Measurements from ENCODE around the gene MPV17L2.

Gene MPV17L2

DNA sequence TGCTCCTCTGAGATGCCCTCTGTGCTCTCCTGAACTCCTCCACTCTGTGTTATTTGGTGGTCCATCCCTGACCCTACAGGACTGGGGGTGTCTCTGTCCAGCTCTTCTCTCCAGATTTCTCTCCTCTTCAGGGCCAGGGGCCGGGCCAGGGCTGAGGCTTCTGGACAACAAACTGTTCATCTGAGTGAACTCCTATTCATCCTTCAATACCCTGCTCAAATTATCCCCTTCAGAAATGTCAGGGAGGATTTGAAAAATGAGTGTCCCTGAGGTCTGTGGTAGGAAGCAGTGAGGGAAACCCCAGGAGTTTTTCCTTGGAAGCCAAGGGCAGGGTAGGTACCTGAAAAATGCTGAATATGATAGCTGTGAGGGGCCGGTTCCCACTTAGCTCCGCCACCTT lies 25.6 kb downstream of the MPV17L2 start:
- no peak for DNase-seq (ENCODE audit: low spot score)

DNA sequence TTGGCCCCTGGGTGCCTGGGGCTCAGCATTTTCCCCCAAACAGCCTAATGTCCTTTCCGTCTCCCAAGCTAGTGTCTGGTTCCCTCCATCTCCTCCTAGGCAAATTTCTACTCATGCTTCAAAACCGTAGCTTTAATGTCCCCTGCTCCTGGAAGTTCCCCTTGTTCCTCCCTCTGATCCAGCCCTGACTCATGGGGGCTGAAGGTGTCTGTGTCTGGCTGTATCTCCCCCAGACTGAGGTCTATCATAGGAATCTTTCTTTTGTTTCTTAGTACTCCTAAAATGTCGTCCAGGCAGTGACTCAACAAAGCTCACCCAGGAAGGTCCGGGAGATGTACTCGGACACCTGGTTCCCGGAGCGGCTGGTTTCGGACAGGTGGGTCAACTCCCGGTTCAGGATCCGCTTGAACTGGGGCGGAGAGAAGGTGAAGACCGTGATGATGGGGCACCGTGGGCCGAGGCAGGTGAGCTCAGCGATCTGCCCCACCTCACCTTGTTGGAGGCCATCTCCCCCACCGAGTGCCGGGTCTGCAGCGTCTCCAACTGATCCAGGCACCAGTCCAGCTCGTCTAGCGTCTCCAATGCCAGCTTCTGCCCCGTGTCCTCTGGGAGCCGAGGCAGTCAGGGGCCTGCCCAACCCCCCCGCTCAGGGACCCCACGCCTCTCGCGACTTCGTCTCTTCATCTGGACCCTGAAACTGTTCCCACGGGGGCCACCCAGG lies 27.1 kb downstream of the MPV17L2 start:
- no peak for DNase-seq (ENCODE audit: low spot score)

DNA sequence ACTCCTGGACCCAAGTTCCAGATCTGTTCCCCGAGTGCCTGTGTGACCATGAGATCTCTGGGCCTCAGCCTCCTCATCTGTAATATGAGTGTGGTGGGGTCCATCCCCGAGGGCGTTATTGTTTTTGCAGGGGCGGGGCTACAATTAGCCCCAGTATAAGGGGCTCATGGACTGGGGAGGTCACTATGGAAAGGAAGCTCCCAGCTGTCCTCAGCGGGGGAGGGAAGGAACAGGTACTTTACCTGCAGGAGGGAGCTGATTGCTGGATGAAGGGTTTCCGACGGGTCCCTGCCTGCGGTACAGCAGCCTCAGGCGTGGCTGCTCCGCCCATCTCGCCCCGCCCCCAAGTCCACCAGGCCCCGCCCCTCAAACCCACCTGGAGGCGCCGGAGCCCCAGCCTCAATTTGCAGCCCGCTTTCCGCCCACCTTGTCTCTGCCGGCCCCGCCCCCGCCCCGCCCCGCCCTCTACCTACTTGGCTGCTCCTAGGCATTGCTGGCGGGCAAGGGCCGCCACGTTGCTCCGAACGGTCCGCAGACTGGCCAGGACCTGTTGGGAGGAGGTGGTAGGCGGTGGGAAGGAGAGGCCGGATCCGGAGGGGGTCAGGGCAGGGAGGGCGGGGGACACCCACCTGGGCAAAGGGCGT lies 27.7 kb downstream of the MPV17L2 start:
- DNase-seq (ENCODE audit: low spot score): no peak

DNA sequence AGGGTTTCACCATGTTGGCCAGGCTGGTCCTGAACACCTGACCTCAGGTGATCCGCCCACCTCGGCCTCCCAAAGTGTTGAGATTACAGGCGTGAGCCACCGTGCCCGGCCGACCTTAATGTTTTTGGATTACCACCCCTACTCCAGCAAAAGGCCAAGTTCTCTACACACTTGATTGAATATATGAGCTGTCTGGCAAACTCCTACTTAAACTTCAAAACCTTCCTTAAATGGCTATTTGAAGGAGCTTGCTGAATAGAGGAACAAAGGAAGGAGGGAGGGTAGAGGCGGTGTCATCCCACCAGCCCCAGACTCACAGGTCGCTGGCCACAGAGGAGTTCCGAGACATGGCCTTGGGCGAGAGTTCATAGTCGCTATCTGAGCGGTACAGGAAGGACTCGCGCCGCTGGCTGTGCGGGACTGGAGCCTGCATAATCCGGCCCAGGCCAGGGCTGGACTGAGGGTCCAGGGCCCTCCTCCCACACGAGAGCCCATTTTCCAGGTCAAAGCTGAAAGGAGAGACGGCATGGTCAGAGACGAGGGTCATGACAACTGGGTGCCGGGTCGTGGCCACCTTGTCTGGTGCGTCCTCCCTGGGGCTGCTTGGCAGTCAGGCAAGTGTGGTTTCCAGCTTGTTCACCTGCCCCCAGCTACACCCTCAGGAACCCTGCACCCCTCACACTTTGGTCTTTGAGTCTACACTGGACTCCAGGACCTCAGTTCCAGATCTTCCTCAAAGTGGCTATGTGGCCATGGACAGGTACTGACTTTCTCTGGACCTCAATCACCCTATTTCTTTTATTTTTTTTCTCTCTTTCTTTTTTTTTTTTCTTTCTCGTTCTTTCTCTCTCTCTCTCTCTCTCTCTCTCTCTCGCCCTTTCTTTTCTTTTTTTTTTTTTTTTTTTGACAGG lies 29.1 kb downstream of the MPV17L2 start:
- DNase-seq (ENCODE audit: low spot score): no peak

DNA sequence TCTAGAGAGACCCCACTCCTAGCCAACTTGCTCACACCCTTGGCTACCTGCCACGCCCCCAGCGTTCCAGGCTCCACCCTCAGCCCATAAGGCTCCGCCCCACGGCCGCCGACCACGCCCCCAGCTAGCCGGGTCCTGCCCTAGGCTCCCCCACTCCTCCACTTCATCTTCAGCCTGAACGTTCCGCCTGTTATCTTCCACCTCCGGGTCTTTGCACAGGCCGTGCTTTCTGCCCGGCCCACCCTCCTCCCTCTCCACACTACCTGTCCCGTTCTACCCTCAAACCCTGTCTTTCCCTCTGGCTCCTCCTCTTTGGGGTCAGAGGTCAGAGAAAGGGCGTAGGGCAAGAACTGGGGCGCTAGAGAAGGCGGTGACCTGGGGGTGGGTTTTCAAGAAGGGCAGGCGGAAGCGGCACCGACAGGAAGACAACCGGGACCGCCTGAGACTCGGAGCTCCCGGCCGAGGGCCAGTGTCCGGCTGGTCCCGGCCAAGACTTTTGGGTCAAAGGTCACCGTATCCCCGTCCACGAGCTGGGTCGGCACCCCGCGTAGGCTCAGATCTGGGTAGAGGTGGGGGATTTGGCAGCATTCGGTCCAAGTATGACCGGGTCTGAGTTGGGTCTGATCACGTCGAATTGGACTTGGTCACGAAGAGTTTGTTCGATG lies 31.0 kb downstream of the MPV17L2 start:
- peak; percentile 80 for DNase-seq (ENCODE audit: low spot score)

DNA sequence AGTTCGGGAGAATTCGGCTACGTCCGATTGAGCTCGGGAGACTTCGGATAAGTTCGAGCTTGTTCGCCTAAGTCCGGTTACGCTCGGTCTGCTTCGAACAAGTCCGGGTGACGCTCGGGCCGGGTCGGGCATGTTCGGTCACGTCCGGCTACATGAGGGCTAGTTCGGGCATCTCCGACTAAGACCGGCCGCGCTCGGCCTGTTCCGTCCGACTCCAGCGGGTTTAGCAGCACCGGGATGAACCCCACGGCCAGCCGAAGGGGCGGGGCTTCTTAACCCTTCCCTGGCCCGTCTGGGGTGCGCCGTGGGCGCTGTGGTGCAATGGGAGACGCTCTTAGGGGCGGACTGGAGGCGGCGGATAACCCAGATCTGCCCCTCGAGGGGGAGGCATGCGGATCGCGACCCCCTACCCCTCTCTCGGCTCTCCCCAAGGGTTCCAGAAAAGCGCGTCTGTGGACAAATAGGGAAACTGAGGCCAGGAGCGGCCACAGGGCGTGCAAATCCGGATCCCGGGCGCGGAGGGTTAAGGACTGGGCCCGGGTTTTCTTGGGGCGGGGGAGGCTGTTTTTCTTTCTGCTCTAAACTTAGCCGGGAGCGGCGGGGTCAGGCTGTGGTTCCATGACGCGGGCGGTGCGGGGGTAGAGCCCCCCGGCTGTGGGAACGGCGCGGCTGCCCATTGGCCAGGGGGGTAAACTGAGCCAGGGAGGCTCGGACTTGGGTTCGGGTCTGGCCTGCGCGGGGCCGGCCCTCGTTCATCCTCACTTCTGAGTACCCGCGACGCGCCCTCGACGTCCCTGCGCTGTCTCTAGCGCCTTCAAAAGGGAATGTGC lies 31.7 kb downstream of the MPV17L2 start:
- peak; percentile 96 for DNase-seq (ENCODE audit: low spot score)

DNA sequence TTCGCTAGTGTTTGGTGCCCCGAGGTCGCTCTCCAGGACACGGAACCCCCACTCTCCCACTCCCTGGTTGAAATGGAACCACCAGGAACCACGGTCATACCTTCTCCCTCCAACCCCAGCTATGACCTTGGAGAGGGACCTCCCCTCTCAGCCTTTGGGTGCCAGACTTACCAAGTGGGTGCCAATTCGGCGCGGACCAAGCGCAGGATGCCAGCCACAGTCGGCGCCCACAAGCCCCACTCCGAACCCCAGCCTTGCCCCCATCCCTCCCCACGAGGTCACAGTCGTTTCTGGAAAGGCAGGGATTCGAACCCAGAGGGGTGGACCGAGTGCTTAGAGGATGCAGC lies 32.3 kb downstream of the MPV17L2 start:
- DNase-seq (ENCODE audit: low spot score): peak; percentile 14

DNA sequence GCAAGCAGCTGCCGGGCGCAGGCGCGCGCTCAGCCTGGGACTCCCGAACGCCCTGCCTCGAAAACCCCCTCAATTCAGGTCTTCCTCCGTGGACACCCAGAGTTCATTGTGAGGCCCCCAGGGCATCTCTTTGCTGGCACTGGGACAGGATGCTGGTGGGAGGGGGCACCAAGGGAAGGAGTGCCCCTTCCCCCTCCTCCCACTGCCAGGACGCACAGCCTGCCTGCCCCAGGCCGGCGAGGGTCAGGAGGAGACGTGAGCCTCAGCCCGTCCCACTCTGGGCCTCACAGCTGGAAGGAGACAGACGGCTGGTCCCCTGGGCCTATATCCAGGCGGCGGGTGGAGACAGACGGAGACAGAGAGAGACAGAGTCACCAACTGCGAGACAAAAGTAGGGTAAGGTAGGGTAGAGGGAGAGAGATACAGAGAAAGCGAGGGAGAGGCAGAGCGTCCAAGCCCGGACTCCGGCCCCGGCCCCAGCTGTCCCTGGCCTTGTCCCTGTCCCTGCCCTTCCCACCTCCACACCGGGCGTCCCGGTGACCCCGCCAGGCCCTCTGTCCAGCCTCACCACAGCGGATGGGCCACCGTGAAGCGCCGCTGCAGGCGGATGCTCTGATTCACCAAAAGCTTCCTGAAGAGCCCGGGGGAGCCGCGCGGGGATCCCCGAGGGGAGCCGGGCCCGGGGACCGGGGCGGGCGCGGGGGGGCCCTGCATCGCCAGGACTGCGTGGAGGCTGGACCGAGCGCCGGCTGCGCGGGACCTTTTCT lies 32.9 kb downstream of the MPV17L2 start, which contains the start of gene PDE4C:
Gene PDE4C (minus strand): TSS at position 737 of the 767 bp plus-strand sequence. CDS start 23 bp downstream, at position 714.
- DNase-seq (ENCODE audit: low spot score): peak; percentile 55

DNA sequence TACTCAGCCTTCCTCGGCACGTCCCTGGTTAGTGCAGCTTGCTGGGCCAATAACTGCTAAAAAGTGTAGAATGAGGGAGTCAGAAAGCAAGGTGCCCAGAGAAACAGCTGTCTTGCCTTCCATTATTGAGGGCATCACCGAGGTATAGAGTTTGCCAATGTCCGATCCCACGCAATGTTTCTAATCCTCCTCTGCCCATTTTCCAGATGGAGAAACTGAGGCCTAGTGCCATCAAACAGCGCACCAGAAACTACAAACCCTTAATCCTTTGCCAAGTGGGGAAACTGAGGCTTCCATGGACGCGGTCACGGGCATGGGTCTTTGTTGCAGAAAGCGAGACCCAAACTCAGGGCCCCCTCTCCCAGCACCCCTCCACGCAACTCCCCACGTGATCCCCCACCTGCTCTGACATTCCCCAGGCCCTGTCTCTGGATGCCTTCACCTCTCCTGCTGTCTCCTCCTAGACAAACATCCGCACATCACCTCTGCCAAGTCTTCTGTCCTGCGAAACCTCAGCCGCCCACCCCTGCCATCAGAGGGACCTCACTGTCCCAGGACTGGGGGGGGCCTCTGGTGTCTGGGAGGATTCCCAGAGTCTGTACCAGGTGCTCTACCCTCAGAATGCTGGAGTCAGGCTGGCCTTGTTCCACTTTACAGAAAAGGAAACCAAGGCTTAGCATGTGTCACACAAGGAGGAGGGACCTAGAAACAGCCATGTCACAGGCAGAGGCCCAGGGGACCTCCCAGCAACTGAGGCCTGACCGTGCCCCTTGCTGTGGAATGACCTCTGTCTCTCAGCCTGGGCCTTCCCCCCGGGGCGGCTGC lies 34.1 kb downstream of the MPV17L2 start:
- DNase-seq (ENCODE audit: low spot score): no peak

DNA sequence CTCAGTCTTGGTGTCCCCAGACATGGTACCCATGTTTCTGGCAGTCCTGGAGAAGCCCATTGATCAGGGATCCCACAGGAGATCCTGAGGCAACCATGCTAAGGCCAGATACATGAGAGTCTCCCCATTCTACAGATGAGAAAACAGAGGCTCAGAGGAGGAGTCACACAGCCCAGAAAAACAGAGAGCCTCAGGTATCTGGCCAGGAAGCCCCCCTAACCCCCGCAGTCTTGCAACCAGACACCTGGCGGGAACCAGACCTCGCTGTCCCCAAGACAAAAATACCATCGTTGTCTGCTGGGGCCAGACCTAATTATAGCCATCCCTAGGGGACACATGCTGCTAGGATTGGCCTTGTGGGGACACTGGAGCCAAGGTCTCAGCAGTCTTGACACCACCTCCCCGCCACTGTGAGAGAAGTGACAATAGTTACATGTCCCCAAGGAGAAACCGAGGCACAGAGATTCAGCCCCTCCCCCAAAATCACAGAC lies 34.8 kb downstream of the MPV17L2 start:
- DNase-seq (ENCODE audit: low spot score): no peak

DNA sequence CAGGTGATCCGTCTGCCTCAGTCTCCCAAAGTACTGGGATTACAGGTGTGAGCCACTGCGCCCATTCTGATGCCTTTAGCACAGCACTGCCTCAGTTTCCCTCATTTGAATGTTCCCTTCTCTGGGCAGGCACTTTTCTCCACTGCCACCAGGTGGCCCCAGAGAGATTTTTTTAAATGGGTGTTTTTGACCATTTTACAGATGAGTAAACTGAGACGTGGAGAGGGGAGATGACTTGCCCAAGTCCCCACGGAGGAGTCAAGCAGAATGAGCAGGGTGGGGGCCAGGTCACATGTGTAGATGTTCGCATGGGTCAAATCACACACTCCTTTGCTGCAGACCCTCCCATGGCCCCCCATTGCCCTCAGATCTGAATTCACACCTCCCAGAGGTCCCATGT lies 36.5 kb downstream of the MPV17L2 start:
- no peak for DNase-seq (ENCODE audit: low spot score)

DNA sequence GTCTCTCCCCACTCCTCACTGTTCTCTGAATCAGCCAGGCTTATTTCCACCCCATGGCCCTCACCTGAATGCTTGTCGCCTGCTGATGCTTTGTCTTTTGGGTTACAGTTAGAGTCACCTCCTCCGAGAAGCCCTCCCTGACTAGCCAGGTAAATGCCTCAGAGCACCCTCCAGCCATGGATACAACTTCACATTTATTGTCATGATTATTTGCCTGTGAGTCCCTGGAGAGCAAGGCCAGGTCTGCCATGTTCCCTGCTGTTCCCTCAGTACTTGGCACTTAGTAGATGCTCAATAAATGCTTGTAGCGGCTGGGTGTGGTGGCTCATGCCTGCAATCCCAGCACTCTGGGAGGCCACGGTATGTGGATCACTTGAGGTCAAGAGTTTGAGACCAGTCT lies 36.9 kb downstream of the MPV17L2 start:
- DNase-seq (ENCODE audit: low spot score): no peak

DNA sequence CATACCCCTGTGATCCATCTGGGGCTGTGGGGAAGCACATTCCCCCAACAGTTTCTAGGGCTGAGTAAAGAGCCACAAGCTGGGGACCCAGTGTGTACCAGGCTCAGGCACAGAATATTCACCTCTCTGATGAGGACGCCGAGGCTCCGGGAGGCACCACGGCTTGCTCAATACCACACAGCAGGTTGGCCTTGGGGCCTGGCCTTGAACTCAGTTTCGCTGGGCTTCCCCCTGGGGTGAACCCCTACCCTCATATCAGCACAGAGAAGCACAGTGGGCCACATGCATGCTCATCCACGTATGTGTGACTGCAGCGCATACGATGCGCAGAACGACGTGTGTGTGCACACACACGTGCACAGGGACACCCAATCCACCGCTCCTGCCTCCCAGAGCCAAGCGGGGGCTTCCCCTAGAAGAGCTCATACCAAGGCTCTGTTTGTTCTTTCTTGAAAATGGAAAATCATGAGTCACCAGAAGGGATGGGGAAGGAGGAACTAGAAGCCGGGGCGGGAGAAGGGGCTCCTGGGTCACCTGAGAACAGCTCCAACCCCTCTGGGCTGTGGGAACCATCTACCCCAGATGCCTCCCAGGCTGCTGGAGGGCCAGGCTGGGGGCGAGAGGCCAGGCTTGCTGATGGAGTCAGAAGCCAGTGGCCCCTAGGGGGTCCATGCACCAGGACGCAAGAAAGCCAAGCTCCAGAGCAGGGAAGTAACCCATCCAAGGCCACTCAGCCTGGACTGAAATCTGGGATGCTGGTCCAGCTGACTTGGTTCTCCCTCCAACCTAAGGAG lies 38.1 kb downstream of the MPV17L2 start:
- DNase-seq (ENCODE audit: low spot score): peak; percentile 61

DNA sequence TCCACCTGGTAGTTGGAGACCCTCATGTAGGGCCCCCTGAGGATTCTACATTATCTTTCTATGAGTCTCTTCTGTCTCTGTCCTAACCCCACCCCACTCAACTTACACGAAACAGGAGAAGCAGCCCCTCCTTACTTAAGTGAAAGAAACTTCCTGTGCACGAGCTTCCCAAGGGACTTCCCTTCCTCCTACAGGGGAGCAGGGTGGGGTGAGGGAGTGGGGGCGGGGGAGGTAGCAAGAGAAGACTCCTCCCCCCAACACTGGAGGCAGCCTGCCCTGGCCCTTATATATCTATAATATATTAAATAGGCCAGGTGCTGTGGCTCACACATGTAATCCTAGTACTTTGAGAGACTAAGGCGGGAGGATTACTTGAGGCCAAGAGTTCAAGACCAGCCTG lies 38.8 kb downstream of the MPV17L2 start:
- peak; percentile 78 for DNase-seq (ENCODE audit: low spot score)

DNA sequence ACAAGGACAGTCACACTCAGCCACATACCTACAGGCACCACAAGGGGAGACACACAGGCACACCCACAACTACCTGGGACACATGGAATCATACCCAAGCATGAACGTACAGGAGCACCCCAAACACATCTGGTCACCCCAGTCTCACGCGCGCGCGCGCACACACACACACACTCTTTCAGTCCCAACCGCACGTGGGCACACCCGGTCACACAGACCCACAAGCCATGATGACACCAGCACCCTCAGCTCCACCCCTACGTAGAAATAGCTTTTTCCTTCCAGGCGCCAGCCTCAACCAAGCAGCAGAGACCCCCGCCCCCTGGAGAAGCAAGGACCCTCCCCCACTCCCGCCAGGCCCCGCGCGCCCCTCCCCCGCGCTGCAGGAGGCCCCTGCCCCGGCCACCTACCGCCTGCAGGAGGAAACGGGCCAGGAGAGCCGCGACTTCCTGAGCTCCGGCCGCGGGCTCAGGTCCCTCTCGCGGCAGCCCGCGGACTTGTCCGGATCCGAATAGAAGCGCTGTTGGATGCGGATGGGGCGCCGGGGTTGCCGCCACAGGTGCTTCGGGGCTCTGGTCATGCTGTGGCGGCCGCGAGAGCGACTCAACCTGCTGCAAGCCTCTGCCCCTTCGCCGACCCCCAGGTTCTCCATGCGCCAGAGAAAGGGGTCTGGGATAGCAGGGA lies 39.7 kb downstream of the MPV17L2 start:
- DNase-seq (ENCODE audit: low spot score): peak; percentile 65

DNA sequence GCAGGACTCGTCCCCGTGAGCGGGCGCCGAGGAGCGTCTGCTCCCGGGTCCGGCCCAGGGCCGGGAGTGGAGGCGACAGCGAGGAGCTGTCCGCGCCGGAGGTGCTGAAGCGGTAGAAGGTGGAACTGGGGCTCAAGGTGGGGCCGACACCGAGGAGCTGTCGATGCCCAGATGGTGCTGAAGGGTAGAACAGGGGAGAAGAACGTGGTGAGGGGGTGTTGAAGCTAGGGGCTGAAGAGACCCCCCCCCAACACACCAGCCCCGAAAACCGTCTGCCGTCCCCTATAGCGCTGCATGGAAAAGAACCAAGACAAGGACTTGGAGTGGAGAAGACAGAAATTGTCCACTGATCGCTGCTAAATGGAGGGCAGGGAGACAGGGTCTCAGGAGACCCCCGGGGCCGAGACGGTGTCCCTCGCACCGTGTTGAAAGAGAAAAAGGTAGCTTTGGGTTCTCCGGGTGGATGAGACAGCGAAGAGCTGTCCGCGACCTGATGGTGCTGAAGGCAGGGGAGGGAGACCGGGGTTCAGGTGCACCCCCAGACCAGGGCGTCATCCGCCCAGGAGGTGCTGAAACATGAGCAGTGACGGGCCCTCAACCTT lies 40.3 kb downstream of the MPV17L2 start:
- DNase-seq (ENCODE audit: low spot score): peak; percentile 39

DNA sequence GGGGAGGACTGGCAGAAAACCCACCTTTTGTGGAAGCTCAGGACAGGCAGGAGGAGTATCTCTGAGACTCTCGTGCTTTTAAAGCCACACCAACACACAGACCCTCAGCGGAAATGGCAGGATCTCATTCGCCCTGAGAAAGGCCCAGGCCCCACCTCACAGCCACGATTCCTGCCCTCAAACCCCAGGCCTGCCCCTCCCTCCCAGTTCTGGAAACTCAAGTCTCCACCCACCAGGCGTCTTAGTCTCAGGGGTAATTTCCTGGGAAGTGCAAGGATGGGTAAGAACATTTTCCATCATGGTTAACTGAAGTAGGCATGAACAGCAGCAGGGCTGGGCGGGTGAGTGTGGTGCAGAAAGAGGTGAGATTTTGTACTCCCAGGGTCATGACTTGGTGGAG lies 41.2 kb downstream of the MPV17L2 start:
- no peak for DNase-seq (ENCODE audit: low spot score)

DNA sequence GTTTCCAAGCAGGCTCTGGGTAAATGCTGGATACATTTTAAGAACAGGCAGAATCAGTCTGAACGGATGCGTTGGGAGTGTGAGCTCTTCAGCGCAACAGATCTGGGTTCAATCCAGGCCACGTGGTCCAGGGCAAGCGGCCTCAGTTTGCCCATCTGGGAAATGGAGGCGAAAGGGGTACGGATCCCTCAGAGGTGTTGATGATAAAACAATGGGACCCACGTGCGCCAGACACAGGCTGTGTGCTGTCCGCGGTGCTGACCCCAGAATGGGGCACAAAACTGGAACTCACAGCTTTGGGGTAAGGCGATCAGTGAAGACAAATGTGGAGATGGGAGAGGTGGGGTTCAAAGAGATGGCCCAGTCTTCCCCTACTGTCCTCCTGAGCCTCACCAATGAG lies 46.3 kb downstream of the MPV17L2 start:
- no peak for DNase-seq (ENCODE audit: low spot score)
